IMR-90 (cell line): ENCODE data around the gene PRR19.

Experiments used
- CTCF ChIP-seq: conservative IDR thresholded peaks from 2 replicates; pipeline ENCODE4 v1.5.1; 2012; ENCODE audit warnings: mild to moderate bottlenecking, low read depth, low read length, improper control_type of control experiment
- MAFK ChIP-seq: IDR thresholded peaks from 2 replicates; pipeline ENCODE4 v1.6.1; 2012; ENCODE audit warnings: low read depth, low read length, improper control_type of control experiment
- MXI1 ChIP-seq: IDR thresholded peaks from 2 replicates; pipeline ENCODE4 v1.6.1; 2012; ENCODE audit warnings: low read depth, mild to moderate bottlenecking, low read length, moderate library complexity, borderline replicate concordance
- POLR2A ChIP-seq: IDR thresholded peaks from 2 replicates; pipeline ENCODE4 v1.6.1; 2012; ENCODE audit warnings: mild to moderate bottlenecking, low read depth, low read length
- RCOR1 ChIP-seq: IDR thresholded peaks from 2 replicates; pipeline ENCODE4 v1.6.1; 2012; ENCODE audit warnings: mild to moderate bottlenecking, low read length, improper control_type of control experiment; ENCODE audit not compliant: insufficient replicate concordance
- USF2 ChIP-seq: fragments of 150-350 bp; IDR thresholded peaks from 2 replicates; pipeline ENCODE4 v1.6.1; 2017; ENCODE audit warnings: mild to moderate bottlenecking, antibody characterized with exemption, low read length, low read depth

- TF ChIP-seq POLR2A (no peak), CTCF (no peak), RCOR1 (no peak), USF2 (no peak), MAFK (no peak), MXI1 (no peak)
Observed at GRCh38 chr19:42292042-42292960, 9.6 kb upstream of the PRR19 start.
